ENCODE results near the gene TSSK1B. TPM values are rescaled to one million over a fixed set of nuclear protein-coding genes. Genes with fewer than 3 reads are reported as not detected.

TSSK1B gene
- total and polyA plus RNA-seq, 2 of the 4 experiments (the other 2 are of a cell fraction) = 0.03 to 0.18 TPM

GRCh38 chr5:113433862-113434612 is 752 bp downstream of the TSSK1B start:
- intact Hi-C loops (cut with micrococcal nuclease) = no loop called here
- in situ Hi-C loops (cut with MboI; ENCODE audit: low sequenced_read_pairs) = no loop called here
- Histone ChIP-seq H4K91ac (ENCODE audit: insufficient read depth, low read depth, low read length) (no peak overlapping the region), H4K20me1 (ENCODE audit: insufficient read depth, low read length) (no peaks in the 10 kb centered on the region), H3K18ac (ENCODE audit: low read depth, low read length) (no peak overlapping the region), H2BK120ac (ENCODE audit: low read depth, low read length) (no peak overlapping the region), H2BK15ac (ENCODE audit: low read depth, low read length) (no peak overlapping the region), H3K27me3 (ENCODE audit: control insufficient read depth, insufficient read depth, low read length) (no peaks in the 10 kb centered on the region), H2BK20ac (ENCODE audit: low read depth, low read length) (no peak overlapping the region), H3K4me1 (ENCODE audit: control insufficient read depth, insufficient read depth, low read length) (no peaks in the 10 kb centered on the region), H3K4me3 (ENCODE audit: insufficient read depth, low read depth, low read length) (no peak overlapping the region), H4K5ac (ENCODE audit: low read depth, low read length) (no peak overlapping the region), H2AK9ac (replicated peaks; ENCODE audit: low read depth, low read length, poor library complexity) (no peak overlapping the region), H3K9me3 (ENCODE audit: control insufficient read depth, insufficient read depth, low read length) (no peaks in the 10 kb centered on the region), H3K36me3 (ENCODE audit: control insufficient read depth, insufficient read depth, low read length) (peaks cover 2% of the 10 kb centered on the region; the same call in 1 of the 2 replicates), H3K4ac (ENCODE audit: low read depth, low read length) (no peak overlapping the region), H2AK5ac (ENCODE audit: low read depth, low read length) (no peak overlapping the region), H2AFZ (replicated peaks; ENCODE audit: low read length, poor library complexity) (peak overlapping the region; percentile 29), H3K9me1 (ENCODE audit: insufficient read depth, low read length) (no peaks in the 10 kb centered on the region), H3K56ac (ENCODE audit: extremely low read depth, insufficient read depth, low read length) (no peak overlapping the region), H3K79me1 (ENCODE audit: low read depth in 1 of 2, low read length in 2 of 2) (no peaks in the 10 kb centered on the region), H2BK5ac (ENCODE audit: low read depth, low read length, poor library complexity, severe bottlenecking) (no peak overlapping the region), H3K4me2 (ENCODE audit: low read depth, low read length) (no peak overlapping the region), H3K23ac (ENCODE audit: low read depth, low read length) (no peak overlapping the region), H3K14ac (replicated peaks; ENCODE audit: low read depth, low read length) (no peak overlapping the region), H3K27ac (ENCODE audit: insufficient read depth, low read length) (no peak overlapping the region), H4K8ac (ENCODE audit: low read depth in 2 of 2, low read length in 2 of 2) (no peak overlapping the region), H3K9ac (ENCODE audit: low read depth, low read length) (no peak overlapping the region)
- CTCF ChIA-PET = no interaction called here
- DNase-seq (no peak), ATAC-seq (ENCODE audit: low read depth) (no peak)
- 91% methylated on average over 26 of the region's 38 CpGs; no CpG with 5 or more reads in 1 of the 2 experiments for WGBS, 2 experiments (ENCODE audit: extremely low coverage in 2 of 2, insufficient read length in 1 of 2)
- no peak for TF ChIP-seq NFE2L2 (IDR thresholded peaks at IDR 0.05; ENCODE audit: low read depth, low read length)
- no peak for TF ChIP-seq CEBPB (IDR thresholded peaks at IDR 0.05; ENCODE audit: low read depth, low read length)
- TF ChIP-seq MAFK (IDR thresholded peaks at IDR 0.05; ENCODE audit: low read depth, low read length) = no peak
- no peak for TF ChIP-seq ELK1 (IDR thresholded peaks at IDR 0.05; ENCODE audit: borderline replicate concordance, low read depth, low read length)
- TF ChIP-seq USF2 (IDR thresholded peaks at IDR 0.05; ENCODE audit: low read depth, low read length) = no peak
- no peak for TF ChIP-seq FOS (IDR thresholded peaks at IDR 0.05; ENCODE audit: low read depth, low read length)
- TF ChIP-seq CHD1 (IDR thresholded peaks at IDR 0.05; ENCODE audit: low read depth, low read length) = no peak
- no peak for TF ChIP-seq CTCF (conservative IDR thresholded peaks at IDR 0.05; ENCODE audit: low read depth, low read length)
- TF ChIP-seq RAD21 (IDR thresholded peaks at IDR 0.05; ENCODE audit: low read length) = no peak
- no peak for TF ChIP-seq RCOR1 (IDR thresholded peaks at IDR 0.05; ENCODE audit: insufficient replicate concordance, low read length)
- TF ChIP-seq MXI1 (IDR thresholded peaks at IDR 0.05; ENCODE audit: borderline replicate concordance, low read depth, low read length) = no peak
- TF ChIP-seq BHLHE40 (IDR thresholded peaks at IDR 0.05; ENCODE audit: low read depth, low read length) = no peak
- no peak for TF ChIP-seq MAZ (IDR thresholded peaks at IDR 0.05; ENCODE audit: borderline replicate concordance, low read depth, low read length)
- no peak for TF ChIP-seq RFX5 (IDR thresholded peaks at IDR 0.05; ENCODE audit: low read depth, low read length)
- TF ChIP-seq POLR2A (IDR thresholded peaks at IDR 0.05; ENCODE audit: low read depth, low read length) = no peak
- no peak for TF ChIP-seq SMC3 (IDR thresholded peaks at IDR 0.05; ENCODE audit: low read depth, low read length)
- no TSS peak for BruUV-seq (replicated peaks)
- dilution Hi-C loops (cut with HindIII; ENCODE audit: low sequenced_read_pairs, unreplicated experiment) = no loop called here
- POLR2A ChIA-PET (ENCODE audit: unreplicated experiment) = no interaction called here
